HG03039 (cell line): Measurements from ENCODE around the gene C20orf144.

Experiments used
- ATAC-seq: cut with Tn5 transposase; IDR thresholded peaks from one replicate; pipeline ENCODE4 v1.9.1; 2021; ENCODE audit warnings: mild to moderate bottlenecking, moderate library complexity; ENCODE audit not compliant: unreplicated experiment

The C20orf144 gene

DNA sequence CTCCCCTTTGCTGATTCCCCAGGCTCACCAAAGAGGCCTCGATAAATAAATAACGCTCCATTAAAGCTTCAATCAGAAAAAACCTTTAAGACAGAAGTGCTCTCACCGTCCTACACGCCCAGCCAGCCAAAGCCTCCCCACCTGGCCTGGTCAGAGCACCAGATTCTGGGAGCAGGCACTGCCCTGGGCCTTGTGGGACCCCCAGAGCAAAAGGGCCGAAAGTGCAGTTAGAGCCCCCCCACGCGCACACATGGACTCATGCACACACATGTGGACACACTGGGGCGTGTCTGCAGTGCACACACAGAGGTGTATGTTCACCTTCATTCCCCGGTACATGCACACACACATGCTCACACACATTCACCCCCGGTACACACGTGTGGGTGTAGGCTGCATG lies 14.0 kb downstream of the C20orf144 start:
- no peak for ATAC-seq

DNA sequence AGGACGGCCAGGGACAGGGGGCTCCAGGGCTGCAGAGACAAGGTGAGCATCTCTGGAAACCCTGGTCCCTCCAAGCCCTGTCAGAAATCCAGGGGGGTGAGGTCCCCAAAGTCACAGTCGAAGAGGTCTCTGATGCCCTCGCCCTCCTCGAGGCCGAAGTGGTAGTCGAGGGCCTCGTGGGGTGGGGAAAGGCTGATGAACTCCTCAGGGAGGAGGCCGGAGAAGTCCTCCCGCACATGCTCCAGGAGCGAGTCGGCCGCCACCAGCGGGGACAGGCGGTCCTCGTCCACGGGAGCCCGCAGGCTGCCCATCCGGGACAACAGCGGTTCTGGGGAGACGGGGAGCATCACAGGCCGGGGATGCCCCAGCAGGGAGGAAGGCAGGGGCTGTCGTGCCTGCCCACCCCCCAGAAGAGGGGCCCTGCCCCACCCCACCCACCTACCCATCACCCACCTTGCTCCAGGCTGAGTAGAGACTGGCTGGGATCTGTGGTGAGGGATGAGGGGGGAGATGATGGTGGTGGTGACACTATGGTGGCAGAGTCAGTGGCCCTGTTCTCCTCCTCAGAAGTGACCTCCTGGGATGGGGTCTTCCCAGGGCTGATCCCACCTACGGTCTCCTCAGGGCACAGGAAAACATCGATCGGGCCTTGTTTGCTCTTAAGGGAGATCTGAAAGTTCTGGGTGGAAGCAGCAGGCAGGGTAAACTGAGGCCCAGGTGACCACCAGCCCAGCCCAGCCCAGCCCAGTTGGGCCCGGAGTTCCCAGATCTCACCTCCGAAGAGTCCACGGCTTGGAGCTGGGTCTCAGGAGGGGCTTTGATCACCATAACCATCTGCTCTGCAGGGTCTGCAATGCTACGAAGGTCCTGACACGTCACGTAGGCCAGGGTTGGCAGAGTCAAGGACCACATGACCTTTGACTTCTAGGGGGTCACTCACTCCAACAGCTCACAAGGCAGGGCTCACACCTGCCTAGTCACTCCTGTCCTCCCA lies 14.8 kb downstream of the C20orf144 start:
- no peak for ATAC-seq

DNA sequence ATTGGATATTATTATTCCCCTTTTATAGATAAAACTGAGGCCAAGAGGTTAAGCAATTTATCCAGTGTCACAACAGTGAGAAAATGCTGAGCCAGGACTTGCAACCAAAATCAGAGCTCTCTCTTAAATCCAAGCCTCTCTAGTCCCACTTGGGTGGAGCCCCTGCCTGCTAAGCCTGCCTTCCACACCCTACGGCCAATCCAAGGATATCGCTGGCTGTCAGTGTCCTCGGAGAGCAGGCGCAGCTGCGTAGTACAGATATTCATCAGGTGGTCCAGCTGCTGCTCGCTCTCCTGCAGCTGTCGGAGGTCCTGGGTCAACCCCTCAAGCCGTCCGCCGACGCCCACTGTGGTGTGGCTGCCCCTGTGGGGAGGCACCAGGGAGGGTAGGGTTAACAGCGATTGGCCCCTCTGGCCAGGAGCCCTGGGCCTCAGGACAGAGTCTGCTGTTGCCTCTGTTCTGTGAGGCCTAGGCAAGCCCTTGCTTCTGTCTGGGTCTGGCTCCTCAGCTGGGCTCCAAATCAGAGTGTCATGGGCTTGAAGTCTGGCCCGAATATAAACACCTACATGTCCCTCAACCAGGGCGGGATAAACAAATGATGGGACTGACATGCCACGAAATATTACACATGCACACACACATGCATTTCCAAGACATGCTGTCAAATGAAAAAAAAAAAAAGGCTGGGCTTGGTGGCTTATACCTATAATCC lies 16.0 kb downstream of the C20orf144 start:
- no peak for ATAC-seq

DNA sequence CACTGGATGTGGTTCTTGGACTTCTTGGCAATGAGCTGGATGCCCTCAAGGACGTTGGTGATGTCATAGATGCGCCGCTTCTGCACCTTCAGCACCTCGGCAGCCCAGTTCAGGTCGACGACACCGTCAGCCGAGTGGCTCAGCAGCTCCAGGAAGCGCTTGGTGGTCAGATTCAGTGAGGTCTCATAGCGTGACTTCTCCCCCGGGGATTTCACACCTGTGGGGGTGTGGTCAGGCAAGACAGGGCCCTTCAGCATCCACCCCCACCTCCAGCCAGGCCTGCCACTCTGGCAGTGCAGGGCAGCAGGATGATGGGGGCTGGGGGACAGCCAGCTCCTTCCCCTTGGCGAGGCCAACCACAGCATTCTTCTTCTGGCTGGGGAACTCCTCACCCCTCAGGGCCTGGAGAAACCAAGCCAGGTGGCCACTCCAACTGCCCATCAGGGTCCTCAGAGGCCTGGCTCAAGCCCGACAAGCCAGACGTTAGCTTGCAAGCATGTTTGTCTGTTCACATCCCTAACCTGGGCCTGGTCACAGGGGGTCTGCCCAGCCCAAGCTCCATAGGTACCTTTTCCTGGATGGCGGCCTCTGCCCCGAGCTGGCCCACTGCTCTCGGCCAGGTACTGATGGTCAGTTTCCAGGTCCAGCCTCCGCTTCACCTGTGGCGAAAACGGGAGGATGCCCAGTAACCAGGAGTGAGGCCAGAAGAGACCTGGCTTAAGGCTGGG lies 17.8 kb downstream of the C20orf144 start:
- no peak for ATAC-seq

DNA sequence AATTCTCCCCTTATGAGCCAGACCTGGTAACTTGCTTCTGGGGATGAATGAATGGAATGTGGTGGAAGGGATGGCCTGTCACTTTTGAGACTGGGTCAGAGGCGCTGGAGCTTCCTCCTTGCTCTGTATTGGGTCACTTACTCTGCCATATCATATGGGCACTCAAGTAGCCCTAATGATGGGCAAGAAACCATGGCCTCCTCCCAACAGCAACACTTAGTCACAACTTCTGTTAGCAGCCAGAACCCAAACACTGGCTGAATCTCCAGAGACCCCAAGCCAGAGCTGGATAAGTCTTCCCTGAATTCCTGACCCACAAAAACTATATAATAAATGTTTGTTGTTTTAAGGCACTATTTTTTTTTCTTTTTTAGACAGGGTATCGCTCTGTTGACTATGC lies 18.6 kb downstream of the C20orf144 start:
- ATAC-seq, result no peak

DNA sequence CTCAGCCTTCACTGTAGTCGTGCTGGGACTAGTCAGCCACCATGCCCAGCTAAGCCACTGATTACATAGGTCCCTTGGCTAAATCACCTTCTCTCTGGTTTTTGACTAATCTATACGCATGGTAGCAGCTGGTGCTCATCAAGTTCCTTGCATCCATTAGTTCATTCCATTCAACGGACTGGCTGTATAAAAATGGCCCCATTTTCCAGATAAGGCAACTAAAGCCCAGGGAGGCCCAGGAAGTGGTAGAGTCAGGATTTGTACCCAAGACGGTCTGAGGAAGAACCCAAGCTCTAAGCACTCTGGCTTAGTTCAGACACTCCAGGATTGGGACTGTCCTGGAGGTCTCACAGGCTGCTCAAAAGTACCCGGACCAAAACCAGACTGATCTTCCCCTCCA lies 19.2 kb downstream of the C20orf144 start:
- no peak for ATAC-seq

DNA sequence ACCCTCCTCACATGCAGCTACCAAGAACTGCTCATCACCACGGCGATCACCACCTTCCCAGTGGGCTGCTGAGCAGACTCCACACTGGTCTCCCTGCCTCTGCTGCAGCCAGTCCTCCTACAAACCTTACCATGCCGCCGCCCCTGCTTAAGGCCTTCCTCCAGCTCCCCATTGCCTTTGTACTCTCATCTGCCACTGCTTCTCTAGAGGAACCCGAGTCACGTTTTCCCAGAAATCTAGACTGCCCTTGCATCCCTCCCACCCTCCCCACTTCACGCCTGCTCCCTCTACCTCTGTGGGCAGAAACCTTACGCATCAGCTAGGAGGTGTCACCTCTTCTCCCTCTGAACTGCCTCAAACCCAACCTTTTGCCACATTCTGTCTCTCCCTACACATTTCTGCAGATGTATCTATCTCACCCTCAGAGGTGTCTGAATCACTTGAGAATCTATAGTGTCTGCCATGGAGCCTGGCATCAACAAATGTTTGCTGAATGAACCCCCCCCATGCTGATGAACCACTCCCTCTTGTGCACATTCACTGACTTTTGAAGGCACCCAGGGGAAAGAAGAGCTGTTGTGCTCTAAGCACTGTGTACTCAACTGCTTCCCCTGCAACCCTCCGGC lies 19.7 kb downstream of the C20orf144 start:
- no peak for ATAC-seq

DNA sequence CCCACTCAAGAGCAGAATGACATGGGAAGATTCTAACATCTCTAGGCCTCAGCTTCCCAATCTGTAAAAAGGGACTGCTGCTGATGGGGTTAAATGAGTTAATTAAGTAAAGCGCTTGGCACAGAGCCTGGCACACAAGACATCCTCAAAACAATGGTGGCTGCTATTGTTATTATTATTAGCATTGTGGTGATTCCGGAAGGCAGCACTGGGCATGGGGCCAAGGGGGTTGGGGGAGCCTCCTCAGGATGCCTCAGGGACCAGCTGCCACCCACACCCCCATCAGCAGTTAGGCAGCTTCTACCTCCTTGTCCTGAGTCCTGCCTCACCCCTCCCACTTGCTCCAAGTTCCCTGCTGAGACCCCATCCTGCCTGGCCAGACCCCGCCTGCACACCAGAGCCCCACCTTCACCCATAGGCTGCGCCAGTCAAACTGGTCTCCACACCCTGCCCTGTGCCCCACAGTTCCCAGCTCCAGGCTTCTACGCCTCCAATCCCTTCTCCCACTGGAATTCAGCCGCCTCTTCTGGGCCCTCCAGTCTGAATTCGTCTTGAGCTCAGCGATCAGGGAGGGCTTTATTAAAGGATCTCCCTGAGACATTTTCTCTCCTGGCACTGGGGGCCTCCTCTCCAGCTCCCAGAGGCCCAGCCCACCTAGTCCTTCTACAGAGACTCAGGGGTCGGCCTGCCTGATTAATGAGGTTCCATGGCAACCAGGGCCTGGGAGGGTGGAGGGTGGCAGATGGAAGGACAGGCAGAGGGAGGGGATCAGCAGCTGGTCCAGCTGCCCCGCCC lies 22.6 kb downstream of the C20orf144 start:
- no peak for ATAC-seq

DNA sequence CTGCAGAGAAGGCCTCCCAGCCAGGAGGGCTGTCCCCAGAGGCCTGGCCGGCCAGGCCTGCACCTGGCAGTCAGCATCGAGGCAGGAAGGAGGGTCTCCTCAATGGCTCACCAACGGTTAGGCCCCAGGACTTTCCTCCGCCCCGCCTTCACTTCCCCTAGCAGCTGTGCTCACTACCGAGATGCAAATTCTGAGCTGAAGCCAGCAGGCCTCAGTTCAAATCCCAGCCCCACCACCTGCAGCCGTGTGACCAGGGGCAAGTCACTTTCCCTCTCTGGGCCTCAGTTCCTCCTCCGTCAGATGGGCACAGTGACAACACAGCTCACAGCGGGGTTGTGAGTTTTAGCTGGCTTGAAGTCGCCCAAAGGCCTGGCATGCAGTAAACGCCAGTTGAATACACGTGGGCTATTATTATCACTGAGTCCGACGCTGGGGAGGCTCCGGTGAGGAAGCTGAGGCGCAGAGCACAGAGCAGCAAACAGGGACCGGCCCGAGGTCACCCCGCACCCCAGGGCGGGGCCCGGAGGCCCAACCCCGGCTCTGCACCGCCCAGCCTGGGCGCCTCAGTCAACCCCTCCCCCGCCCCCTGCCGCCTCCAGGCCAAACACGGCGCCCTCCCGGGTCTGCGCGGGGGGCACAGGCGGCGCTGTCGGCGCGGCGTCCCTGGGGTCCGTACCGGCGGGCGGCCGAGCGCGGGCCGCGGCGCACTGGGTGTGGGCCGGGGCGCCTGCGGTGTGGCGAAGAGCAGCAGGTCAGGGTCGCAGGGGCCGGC lies 23.4 kb downstream of the C20orf144 start:
- ATAC-seq, result peak; percentile 32

DNA sequence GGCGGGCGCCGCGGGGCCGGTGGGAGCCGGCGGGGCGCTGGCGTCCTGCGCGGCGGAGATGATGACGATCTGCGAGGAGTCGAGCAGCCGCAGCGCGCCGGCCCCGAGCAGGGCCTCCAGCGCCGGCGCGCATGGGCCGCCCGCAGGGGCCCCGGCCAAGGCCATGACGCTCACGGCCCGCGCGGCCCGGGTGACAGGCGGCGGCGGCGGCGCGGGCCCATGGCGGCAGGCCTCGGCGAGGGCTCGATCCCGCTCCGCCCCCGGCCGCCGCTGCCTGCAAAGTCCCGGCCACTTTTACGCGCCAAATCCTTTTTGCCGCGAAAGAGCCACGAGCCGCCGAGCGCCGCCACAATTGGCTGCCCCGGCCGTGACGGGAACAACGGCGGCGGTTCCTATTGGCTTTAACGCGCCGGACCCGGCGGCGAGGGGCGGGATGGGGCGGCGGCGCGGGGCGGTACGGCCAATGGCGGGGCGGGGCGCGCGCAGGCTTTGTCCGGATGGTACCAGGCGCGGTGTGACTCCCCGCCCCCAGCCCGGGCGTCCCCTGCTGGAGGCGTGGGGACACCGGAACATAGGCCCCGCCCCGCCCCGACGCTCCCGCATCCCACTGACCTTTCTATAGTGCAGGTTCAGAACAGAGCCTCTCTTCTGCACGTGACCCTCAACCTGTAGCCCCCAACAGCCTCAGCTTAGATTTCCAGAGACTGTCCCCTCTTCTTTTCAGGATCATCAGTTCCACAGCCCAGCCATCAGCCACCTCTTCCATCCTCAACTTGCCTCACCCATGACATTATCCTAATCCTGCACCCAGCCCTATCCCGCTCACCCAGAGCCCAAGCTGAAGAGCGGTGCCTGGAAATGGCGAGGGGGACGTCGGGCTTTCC lies 24.2 kb downstream of the C20orf144 start, which contains the start of gene E2F1:
Gene E2F1 (minus strand): TSS at position 286 of the 884 bp plus-strand sequence. CDS start 121 bp downstream, at position 165.
- ATAC-seq, result peak; percentile 73

DNA sequence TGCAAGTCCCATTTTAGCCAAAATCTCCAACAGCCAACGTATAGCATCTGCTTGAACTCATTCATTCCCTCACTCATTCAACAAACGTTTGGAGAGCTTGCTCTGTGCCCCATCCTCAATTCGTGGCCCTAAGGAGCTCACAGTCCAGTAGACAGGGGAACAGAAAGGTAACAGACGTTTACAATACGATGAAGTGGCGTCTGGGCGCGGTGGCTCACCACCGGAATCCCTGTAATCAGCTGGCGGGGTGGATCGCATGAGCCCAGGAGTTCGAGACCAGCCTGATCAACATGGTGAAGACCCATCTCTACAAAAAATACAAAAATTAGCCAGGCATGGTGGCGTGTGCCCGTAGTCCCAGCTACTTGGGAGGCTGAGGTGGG lies 24.8 kb downstream of the C20orf144 start:
- no peak for ATAC-seq

DNA sequence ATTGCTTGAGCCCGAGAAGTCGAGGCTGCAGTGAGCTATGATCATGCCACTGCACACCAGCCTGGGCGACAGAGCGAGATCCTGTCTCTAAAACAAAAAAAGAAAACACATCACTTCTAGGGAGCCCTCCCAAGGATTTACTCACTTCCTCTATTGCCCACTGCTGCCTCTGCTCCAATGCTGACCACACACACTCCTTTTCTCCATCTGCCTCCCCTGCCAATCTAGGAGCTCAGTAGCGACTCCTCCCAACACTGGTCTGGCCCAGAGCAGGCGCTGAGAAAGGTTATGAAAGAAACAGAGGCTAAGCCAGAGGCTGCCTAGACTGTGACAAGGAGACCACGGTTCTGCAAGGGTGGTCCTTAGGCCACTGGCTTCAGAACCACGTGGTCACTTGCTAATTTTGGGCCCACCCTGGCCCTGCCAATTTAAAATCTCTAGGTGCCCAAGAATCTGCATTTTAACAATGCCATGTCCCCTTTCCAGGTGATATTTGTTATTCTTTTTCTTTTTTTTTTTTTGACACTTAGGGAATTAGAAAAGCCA lies 25.3 kb downstream of the C20orf144 start:
- ATAC-seq, result no peak

DNA sequence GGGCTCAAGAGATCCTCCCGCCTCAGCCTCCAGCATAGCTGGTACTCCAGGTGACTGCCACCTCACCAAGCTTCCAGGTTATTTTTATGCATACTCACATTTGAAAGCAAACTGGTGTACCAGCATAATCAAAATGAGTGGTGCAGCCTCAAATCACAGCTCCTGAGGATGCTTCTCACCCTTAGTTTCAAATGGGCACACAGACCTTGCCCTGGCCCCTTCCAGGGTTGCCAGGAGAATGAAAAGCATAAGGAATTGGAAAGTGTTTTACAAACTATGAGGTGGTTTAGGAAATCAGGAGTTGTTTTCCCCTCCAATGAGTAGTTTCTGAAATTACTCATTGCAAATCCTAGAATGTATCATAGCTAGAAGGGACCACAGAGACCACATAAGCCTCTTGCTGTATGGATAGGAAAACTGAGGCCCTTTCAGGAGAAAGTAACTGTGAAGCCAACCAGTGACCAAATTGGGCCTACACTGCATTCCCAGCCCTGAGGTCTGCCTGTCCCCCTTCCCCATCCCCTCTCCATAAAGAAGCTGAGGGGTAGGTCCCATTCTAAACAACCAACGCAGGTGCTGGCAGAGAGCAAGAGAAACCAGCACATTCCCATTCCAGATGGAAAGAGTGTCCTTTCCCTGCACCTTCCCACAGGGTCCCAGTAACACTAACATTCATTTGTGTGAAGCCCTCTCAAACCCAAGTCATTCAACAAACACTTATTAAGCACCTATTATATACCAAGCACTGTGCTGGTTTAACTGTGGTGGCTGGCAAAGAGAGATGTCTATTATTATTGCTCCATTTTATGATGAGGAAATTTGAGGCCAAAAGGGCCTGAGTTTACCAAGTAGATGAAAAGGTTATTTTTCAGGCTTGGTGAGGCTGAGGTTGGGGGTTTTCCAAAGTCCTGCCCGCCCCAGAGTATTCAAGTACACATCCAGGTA lies 26.1 kb downstream of the C20orf144 start:
- no peak for ATAC-seq

DNA sequence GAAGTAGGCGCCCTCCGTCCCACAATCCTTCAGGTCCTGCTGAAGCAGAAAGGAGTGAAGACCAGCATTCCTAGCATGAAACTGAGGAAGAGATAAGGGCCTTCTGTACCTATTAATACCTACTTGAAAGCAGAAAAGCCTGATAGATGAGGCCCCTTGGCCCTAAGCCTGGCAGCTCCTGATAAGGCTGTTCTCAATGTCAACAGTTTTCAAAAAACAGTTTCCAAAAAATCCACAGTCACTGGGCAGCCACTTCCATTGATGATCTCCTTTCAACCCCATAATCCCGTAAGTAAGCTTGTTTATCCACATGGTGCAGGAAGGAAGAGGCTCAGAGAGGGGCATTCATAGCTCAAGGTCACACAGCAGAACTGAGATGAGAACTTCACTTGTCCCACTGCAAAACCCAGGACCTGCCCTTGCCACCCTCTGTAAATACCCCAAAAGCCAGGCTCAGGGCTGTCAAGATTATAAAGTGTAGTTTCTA lies 26.9 kb downstream of the C20orf144 start:
- ATAC-seq, result no peak

DNA sequence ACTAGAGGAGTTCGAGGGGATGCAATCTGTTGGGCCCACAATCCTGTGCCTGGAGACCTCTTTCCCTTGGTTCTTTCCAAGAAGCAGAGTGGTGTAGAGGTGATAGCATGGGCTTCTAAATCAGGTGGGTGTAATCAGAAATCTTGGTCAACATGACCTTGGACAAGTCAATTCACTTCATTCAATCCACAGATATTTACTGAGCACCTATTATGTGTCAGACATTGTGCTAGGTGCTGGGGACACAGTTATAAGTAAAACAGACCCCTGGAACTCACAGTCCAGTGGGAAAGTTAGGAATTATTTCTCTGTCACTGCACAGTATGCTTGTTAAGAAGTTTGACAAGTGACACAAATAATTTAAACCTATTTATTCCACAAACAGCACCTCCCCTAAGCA lies 27.4 kb downstream of the C20orf144 start:
- ATAC-seq, result no peak

DNA sequence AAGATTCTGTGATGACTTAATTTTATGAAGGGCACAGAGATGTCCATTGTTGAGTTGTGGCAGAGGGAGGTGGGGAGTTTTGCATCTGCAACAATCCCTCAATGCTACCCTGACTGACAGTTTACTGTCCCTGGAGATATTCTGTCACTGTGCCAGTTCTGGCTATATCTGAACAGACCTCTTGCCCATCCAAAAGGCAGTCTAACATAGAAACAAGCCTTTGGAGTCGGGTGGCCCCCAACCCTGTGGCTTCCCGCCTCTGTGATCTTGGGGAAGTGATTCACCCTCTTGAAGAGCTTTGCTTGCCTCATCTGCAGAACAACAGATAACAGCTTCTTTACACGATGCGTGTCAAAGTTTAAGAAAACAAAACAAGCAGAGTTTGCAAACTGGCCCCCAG lies 27.8 kb downstream of the C20orf144 start:
- no peak for ATAC-seq

DNA sequence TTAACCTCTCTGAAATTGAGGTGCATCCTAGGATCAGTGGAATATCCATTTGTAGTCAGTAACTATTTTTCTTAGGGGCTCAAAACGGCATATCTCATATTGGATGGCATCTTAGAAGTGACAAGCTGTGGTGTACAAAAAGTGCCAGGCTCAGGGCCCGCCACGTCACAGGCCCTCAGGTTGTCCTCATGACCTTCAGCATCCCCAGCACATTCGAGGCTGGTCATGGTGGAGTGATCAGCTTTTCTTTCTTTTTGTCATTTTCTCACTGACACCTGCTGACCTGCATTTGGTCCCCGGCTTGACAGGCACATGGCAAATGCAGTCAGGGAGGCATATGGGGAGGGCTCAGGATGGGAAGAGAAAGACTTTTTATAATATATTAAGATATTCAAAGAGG lies 31.2 kb downstream of the C20orf144 start:
- no peak for ATAC-seq
